Measurements from ENCODE around the gene EFCAB14.
A peak's percentile ranks its signal among the peaks of the same experiment; 100 is the strongest.
"Not testable (repeated sequence)": the region's sequence is repeated elsewhere in the genome, so short reads cannot be mapped to it uniquely, and the experiment has no call there.

Gene EFCAB14

GRCh38 chr1:46652321-46653100 is 66.4 kb downstream of the EFCAB14 start:
- DNase-seq = no peak

DNA sequence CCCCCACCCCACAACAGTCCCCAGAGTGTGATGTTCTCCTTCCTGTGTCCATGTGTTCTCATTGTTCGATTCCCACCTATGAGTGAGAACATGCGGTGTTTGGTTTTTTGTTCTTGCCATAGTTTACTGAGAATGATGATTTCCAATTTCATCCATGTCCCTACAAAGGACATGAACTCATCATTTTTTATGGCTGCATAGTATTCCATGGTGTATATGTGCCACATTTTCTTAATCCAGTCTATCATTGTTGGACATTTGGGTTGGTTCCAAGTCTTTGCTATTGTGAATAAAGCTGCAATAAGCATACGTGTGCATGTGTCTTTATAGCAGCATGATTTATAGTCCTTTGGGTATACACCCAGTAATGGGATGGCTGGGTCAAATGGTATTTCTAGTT is 67.8 kb downstream of the EFCAB14 start:
- DNase-seq = not testable (repeated sequence)

- DNase-seq = no peak
Measured at GRCh38 chr1:46650491-46650890, 68.4 kb downstream of the EFCAB14 start.

DNA sequence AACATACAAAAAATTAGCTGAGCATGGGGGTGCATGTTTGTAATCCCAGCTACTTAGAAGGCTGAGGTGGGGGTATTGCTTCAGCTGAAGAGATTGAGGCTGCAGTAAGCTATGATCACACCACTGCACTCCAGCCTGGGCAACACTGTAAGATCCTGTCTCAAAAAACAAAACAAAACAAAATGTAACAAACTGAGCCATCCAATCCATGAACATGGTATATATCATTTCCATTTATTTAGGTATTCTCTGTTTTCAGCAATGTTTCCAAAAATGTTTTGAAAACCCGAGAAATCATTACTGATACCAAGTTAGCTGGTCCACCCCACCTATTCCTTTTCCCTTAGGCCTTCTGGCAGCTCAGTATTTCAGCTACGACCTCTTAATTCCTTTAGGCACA is 69.2 kb downstream of the EFCAB14 start:
- no peak for DNase-seq

DNA sequence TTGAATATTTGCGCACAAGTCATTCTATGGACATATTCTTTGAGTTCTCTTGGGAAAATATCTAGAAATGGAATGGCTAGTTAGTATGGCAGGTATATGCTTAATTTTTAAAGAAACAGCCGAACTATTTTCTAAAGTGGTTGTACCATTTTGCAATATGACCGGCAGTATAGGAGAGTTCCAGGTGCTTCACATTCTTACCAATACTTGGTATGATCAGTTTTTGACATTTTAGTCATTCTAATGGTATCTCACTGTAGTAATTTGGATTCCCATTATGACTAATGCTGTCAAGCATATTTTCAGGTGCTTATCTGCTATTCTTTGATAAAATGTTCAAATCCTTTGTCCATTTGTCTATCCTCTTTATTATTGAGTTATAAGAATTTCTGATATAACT is 71.3 kb downstream of the EFCAB14 start:
- DNase-seq = no peak

GRCh38 chr1:46646844-46647243 is 72.1 kb downstream of the EFCAB14 start:
- DNase-seq = no peak

GRCh38 chr1:46646331-46646730 is 72.6 kb downstream of the EFCAB14 start:
- no peak for DNase-seq

DNA sequence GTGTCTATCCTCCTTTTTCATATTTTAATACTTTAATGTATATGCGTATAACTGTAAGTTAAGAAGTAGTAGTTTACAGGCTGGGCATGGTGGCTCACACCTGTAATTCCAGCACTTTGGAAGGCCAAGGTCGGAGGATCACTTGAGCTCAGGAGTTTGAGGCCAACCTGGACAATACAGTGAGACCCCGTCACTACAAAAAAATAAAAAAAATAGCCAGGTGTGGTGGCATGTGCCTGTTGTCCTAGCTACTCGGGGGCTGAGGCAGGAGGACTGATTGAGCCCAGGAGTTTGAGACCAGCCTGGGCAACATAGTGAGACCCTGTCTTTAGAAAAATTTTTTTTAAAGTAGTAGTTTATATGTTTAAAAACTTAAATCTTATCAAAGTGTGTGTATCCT is 73.1 kb downstream of the EFCAB14 start:
- DNase-seq = no peak

DNA sequence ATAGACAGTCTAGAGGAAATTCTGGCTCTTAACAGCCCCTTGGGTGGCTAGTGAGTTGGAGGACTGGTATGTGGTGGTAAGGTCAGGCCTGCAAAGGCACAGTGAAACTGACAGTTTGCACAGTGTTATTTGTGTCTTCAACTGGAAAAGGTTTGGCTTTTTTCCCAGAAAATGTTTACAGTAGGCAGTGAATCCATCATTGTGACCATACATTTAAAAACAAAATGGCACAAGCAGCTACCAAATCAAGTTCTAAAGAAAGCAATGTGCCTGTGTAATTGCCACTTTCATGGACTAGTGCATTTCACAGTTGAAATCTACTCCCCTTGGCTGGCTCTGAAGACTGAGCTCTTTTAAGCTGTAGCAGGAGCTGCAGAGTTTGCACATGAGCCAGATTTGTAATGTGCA is 75.5 kb downstream of the EFCAB14 start:
- peak; percentile 81 for DNase-seq

GRCh38 chr1:46642115-46642680 is 76.7 kb downstream of the EFCAB14 start:
- DNase-seq = no peak

GRCh38 chr1:46639547-46639946 is 79.4 kb downstream of the EFCAB14 start:
- DNase-seq = no peak

- no peak for DNase-seq
Measured at GRCh38 chr1:46638921-46639320, 80.0 kb downstream of the EFCAB14 start.

- DNase-seq = no peak
Measured at GRCh38 chr1:46637444-46638083, 81.3 kb downstream of the EFCAB14 start.

DNA sequence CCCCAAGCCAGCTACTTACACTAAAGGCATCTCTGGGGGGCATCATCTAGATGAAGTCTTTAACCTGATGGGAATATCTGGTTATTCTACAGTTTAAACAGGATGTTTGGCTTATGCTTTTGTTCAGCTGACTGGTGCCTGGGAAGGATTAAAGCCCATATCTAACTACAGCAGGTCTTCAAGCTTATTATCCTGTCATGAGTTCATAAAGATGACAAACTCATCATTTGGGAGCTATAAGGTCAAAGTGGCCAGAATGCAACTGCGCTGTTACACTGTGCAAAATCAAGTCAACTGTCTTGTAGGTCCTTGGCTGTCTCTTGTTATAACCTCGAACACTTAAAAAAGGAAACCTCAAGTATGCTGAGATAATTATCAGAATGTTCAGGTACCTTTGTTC is 83.7 kb downstream of the EFCAB14 start:
- DNase-seq = no peak

DNA sequence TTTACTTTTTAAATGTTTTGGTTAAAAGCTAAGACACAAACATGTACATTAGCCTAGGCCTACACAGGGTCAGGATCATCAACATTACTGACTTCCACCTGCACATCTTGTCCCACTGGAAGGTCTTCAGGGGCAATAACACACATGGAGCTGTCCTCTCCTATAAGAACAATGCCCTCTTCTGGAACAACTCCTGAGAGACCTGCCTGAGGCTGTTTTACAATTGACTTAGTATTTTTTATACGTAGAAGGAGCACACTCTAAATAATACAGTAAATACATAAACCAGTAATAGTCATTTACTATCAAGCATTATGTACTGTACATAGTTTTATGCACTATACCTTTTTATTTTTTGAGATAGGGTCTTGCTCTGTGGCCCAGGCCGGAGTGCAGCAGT is 88.2 kb downstream of the EFCAB14 start:
- DNase-seq = no peak

All from kidney glomerular epithelial cell (primary cell).